ENCODE results near the gene EDIL3.
A peak's percentile ranks its signal among the peaks of the same experiment; 100 is the strongest.

EDIL3 gene

DNA sequence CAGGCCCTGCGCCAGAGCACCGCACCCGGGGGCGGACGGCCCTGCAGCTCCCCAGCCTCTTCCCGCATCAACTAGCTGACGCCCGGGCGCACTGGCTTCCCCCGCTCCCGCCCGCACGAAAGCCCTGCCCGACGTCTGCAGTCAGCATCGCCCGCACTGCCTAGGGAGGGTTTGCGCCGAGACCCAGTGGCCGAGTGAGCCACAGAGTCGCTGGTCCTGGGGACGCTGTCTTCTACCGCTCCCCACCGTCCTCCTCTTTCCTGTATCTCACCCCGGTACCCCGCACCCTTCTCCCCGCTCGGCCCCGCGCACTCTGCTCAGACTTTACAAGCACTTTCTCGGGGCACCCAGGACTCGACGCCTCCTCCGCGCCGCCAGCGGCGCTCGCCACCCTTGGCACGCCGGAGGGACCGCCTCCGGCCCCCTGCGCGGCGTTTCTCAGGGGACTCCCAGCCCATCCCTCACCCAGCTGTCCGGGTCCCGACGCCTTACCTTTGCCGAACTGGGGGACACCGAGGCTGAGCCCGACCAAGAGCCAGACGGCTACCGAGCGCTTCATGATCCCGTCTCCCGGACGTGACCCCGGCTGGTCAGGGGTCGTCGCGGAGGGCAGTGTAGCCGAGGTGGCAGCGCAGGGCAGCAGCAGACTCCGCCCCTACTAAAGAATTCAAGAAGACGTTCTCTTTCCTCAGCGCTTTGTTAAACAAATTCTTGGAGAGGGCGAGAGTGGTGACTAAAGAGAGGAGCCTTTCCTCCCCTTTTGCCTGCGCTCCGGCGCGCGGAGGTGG lies 670 bp downstream of the EDIL3 start:
- Mint-ChIP-seq H3K36me3 (ENCODE audit: low read depth) (no peaks in the 10 kb centered on the region), H3K9me3 (no peaks in the 10 kb centered on the region), H3K27me3 (peaks cover 50% of the 10 kb centered on the region), H3K27ac (no peak overlapping the region), H3K4me3 (no peak overlapping the region), H3K4me1 (no peaks in the 10 kb centered on the region)
- ATAC-seq, result no peak
- no peak for DNase-seq

DNA sequence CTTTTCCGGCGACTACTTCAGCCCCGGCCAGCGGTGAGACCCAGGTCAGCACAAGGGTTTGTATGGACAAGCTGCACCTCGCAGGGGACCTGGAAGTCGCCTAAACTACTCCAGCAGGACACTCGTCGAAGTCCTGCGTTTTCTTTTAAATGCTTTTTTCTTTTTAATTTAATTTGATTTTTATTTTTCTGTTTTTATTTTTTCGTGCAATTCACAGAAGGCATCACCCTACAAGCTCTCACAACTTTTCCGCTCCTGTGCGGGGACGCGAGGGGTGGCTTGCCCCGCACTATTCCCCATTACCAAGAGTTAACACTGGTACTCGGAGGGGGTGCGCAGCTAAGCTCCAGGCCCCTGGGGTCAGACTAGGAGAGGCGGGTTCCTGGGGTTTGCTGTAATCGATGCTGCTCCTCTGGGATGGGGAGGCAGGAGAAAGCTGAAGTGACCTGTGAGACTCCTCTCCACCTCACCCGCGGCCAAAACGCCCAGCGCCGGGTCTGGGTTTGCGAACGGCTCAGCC lies 1.3 kb downstream of the EDIL3 start:
- H3K4me1 Mint-ChIP-seq, result no peaks in the 10 kb centered on the region
- H3K27ac Mint-ChIP-seq, result no peak overlapping the region
- no peak for ATAC-seq
- no peaks in the 10 kb centered on the region for H3K36me3 Mint-ChIP-seq (ENCODE audit: low read depth)
- no peak overlapping the region for H3K4me3 Mint-ChIP-seq
- H3K27me3 Mint-ChIP-seq, result peaks cover 50% of the 10 kb centered on the region
- DNase-seq, result no peak
- H3K9me3 Mint-ChIP-seq, result no peaks in the 10 kb centered on the region

- Mint-ChIP-seq H3K9me3 (no peaks in the 10 kb centered on the region), H3K27me3 (peaks cover 50% of the 10 kb centered on the region), H3K36me3 (ENCODE audit: low read depth) (no peaks in the 10 kb centered on the region), H3K27ac (no peak overlapping the region), H3K4me3 (no peak overlapping the region), H3K4me1 (no peaks in the 10 kb centered on the region)
- ATAC-seq, result peak; percentile 51
- DNase-seq, result no peak
Measured at GRCh38 chr5:84382363-84383295, 2.1 kb downstream of the EDIL3 start.

GRCh38 chr5:84381502-84382362 lies 2.9 kb downstream of the EDIL3 start:
- H3K36me3 Mint-ChIP-seq (ENCODE audit: low read depth), result no peaks in the 10 kb centered on the region
- no peak for DNase-seq
- no peaks in the 10 kb centered on the region for H3K4me1 Mint-ChIP-seq
- H3K4me3 Mint-ChIP-seq, result no peak overlapping the region
- no peaks in the 10 kb centered on the region for H3K9me3 Mint-ChIP-seq
- ATAC-seq, result no peak
- H3K27me3 Mint-ChIP-seq, result peaks cover 48% of the 10 kb centered on the region
- no peak overlapping the region for H3K27ac Mint-ChIP-seq

DNA sequence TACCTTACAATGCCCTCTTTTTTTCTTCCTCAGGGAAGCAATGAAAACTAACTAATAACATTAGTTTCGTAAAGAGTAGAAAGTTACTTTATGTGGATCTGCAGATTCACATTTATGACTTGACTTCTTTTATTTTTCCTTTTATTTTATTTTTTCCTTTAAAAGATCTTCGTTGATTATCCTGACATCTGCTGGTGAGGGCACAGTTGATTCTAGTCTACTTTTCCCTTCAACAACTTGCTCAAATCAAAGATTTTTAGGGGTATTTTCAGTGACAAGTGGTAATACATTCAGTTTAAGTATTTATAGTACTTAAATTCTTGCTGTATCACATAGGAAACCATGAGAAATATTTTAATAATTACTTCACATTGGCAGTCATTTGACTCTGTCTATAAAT lies 4.9 kb downstream of the EDIL3 start:
- Mint-ChIP-seq H3K27me3 (peaks cover 29% of the 10 kb centered on the region), H3K36me3 (ENCODE audit: low read depth) (no peaks in the 10 kb centered on the region), H3K4me1 (no peaks in the 10 kb centered on the region), H3K27ac (no peak overlapping the region), H3K9me3 (no peaks in the 10 kb centered on the region), H3K4me3 (no peak overlapping the region)
- ATAC-seq (no peak), DNase-seq (no peak)

DNA sequence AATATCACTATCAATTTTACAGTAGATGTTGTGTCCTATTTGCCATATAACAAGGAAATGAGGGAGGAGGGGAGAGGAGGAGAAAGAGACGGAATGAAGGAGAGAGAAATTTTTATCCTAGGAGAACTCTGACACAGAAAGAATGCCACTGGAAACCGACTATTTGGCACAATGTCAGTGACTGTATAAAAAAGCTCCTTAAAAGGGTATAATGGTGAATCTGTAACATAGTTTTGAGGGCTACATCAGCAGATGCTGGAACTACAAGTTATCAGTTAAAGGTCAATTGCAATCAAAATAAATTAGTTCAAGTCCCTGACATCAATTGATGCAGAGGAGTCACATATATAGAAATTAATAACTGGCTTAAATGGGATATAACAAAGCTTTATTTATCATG lies 5.7 kb downstream of the EDIL3 start:
- Mint-ChIP-seq H3K9me3 (no peaks in the 10 kb centered on the region), H3K36me3 (ENCODE audit: low read depth) (no peaks in the 10 kb centered on the region), H3K4me3 (no peak overlapping the region), H3K27ac (no peak overlapping the region), H3K4me1 (no peaks in the 10 kb centered on the region), H3K27me3 (peaks cover 24% of the 10 kb centered on the region)
- ATAC-seq (no peak), DNase-seq (no peak)

- peaks cover 19% of the 10 kb centered on the region for H3K27me3 Mint-ChIP-seq
- H3K4me3 Mint-ChIP-seq, result no peak overlapping the region
- no peak for ATAC-seq
- no peaks in the 10 kb centered on the region for H3K36me3 Mint-ChIP-seq (ENCODE audit: low read depth)
- H3K9me3 Mint-ChIP-seq, result no peaks in the 10 kb centered on the region
- no peaks in the 10 kb centered on the region for H3K4me1 Mint-ChIP-seq
- H3K27ac Mint-ChIP-seq, result no peak overlapping the region
- DNase-seq, result no peak
Measured at GRCh38 chr5:84378420-84378819, 6.3 kb downstream of the EDIL3 start.

DNA sequence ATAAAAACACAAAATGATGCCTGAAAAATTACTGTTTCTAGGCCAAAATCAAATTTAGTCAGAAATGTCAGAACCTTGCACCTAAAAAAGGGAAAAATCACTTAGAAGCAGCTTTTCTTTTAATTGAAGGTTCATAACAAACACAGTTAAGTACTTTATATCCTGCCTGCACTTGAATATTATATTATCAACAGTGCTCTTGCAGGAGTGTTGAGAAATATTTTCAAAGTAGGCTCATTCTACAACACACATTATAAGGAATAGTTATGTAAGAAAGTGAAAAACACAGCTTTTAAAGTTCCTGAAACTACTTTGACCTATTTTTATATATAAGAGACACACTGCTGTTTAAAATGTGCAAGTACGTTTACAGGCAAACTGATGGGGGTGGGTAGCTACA lies 8.3 kb downstream of the EDIL3 start:
- Mint-ChIP-seq H3K4me1 (no peaks in the 10 kb centered on the region), H3K36me3 (ENCODE audit: low read depth) (no peaks in the 10 kb centered on the region), H3K27ac (no peak overlapping the region), H3K27me3 (no peaks in the 10 kb centered on the region), H3K4me3 (no peak overlapping the region), H3K9me3 (peaks cover 5% of the 10 kb centered on the region)
- no peak for DNase-seq
- no peak for ATAC-seq

DNA sequence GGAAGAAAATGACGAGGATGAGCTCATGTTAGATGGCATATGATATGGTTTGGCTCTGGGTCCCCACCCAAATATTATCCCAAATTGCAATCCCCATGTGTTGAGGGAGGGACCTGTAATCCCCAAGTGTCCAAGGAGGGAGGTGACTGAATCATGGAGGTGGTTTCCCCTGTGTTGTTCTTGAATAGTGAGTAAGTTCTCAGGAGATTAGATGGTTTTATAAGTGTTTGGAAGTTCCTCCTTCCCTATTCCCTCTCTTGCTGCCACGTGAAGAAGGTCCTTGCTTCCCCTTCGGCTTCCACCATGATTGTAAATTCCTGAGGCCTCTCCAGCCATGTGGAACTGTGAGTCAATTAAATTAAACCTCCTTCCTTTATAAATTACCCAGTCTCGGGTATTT lies 10.1 kb downstream of the EDIL3 start:
- H3K27me3 Mint-ChIP-seq, result no peaks in the 10 kb centered on the region

GRCh38 chr5:84373506-84373905 lies 11.2 kb downstream of the EDIL3 start:
- H3K9me3 Mint-ChIP-seq, result peaks cover 5% of the 10 kb centered on the region
- ATAC-seq, result no peak
- DNase-seq, result no peak
- no peaks in the 10 kb centered on the region for H3K4me1 Mint-ChIP-seq
- no peaks in the 10 kb centered on the region for H3K36me3 Mint-ChIP-seq (ENCODE audit: low read depth)
- H3K27me3 Mint-ChIP-seq, result no peaks in the 10 kb centered on the region
- no peak overlapping the region for H3K27ac Mint-ChIP-seq
- no peak overlapping the region for H3K4me3 Mint-ChIP-seq

More for the DNA sequence above, 10.1 kb downstream of the EDIL3 start:
- DNase-seq, result no peak
- H3K9me3 Mint-ChIP-seq, result peaks cover 5% of the 10 kb centered on the region
- no peak overlapping the region for H3K27ac Mint-ChIP-seq
- no peak overlapping the region for H3K4me3 Mint-ChIP-seq
- ATAC-seq, result no peak
- H3K36me3 Mint-ChIP-seq (ENCODE audit: low read depth), result no peaks in the 10 kb centered on the region
- H3K4me1 Mint-ChIP-seq, result no peaks in the 10 kb centered on the region

DNA sequence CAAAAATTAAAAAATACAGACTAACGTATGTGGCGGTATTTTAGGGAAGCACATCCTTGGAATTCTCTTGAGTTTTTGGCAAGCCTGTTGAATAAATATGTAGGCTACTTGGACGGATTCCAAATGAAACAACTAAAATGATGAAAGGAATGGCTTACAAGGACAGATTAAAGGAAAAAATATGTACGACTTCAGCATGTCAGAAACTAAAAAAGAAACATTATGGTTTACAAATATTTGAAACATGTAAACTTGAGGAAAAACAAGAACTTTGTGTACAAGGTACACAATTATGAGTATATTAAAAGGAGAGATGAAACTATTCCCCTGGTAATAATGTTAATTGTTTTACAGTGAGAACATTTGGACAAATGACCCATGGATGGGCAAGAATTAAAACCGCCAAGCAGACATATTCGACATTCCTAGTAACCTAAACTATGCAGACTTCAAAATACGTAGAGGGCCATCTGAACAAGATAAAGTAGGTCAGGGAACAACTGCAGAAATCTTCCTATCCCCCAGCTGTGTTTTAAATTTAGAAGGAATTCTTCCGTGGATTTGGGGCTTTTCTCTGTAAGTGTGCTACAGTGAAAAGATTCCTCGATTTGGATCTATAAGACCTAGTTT lies 12.5 kb downstream of the EDIL3 start:
- no peak for DNase-seq
- H3K27me3 Mint-ChIP-seq, result no peaks in the 10 kb centered on the region
- H3K27ac Mint-ChIP-seq, result no peak overlapping the region
- no peak overlapping the region for H3K4me3 Mint-ChIP-seq
- no peaks in the 10 kb centered on the region for H3K36me3 Mint-ChIP-seq (ENCODE audit: low read depth)
- no peaks in the 10 kb centered on the region for H3K4me1 Mint-ChIP-seq
- H3K9me3 Mint-ChIP-seq, result peaks cover 5% of the 10 kb centered on the region
- ATAC-seq, result no peak

DNA sequence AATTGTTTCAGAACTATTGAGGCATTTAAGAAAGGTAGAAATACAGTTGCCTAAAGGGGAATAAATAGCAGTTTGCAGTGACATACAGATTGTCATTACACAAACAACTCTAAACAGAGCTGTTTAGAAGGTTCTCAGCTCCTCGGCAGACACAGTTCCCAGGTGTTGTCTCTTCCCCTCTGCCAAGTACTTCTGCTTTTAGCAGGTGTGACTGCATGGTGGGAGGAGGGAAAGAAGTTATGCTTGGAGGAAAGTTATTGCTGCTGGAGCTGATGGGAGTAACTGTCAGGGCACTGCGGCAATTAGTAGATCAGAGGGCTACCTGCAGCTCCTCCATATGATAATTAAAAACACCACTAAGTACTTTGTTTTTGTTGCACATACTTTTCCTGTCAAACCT lies 14.5 kb downstream of the EDIL3 start:
- Mint-ChIP-seq H3K4me1 (no peaks in the 10 kb centered on the region), H3K4me3 (no peak overlapping the region), H3K27ac (no peak overlapping the region), H3K27me3 (no peaks in the 10 kb centered on the region), H3K9me3 (peaks cover 5% of the 10 kb centered on the region), H3K36me3 (ENCODE audit: low read depth) (no peaks in the 10 kb centered on the region)
- ATAC-seq (no peak), DNase-seq (no peak)

DNA sequence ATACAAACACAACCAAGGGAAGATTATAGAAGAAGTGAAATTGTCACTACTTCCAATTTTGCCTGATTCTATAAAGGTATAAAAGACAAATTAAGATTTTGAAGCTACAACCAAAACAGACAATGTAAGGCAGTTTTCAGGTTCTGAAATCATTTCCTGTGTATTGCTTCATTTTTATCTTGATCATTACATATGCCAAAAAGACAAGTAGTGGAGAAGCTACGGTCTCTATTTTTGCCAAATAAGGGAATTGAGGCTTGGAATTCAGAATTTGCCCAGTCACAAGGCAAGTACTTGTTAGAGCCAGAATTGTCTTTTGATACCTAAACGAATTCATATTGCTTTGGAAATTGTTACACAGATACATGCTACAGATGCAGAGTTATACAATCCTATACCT lies 20.6 kb downstream of the EDIL3 start:
- ATAC-seq (no peak), DNase-seq (no peak)
- H3K27me3 Mint-ChIP-seq, result no peaks in the 10 kb centered on the region
- no peak overlapping the region for H3K27ac Mint-ChIP-seq
- no peaks in the 10 kb centered on the region for H3K9me3 Mint-ChIP-seq
- H3K4me3 Mint-ChIP-seq, result no peak overlapping the region
- no peaks in the 10 kb centered on the region for H3K4me1 Mint-ChIP-seq
- H3K36me3 Mint-ChIP-seq (ENCODE audit: low read depth), result no peaks in the 10 kb centered on the region

Measured in activated naive CD8-positive, alpha-beta T cell treated with anti-CD3 and anti-CD28 coated beads, Interleukin-2, amount 50 U/mL, for 24 hours (primary cell).